CD14-positive monocyte (primary cell): ENCODE results near the gene FGA. TPM values are rescaled to one million over a fixed set of nuclear protein-coding genes. Genes with fewer than 3 reads are reported as not detected.
"Not testable (repeated sequence)": the region's sequence is repeated elsewhere in the genome, so short reads cannot be mapped to it uniquely, and the experiment has no call there.

Source experiments
- DNase-seq, 3 donors: peaks; one replicate each; pipeline ENCODE4 v3.0.0-alpha.2; 2011 to 2022
- H2AFZ ChIP-seq: 2 replicates; pipeline ENCODE4 v1.6.0; 2012; ENCODE audit warnings: mild to moderate bottlenecking, low read depth, low read length, inconsistent platforms; ENCODE audit not compliant: insufficient read depth, poor library complexity, severe bottlenecking
- H3K27ac ChIP-seq, 2 donors: 1 replicate in 1 of 2; 2 replicates in 1 of 2; pipeline ENCODE4 v1.5.1; 2012 to 2013; ENCODE audit warnings: low read length in 2 of 2, control low read depth in 1 of 2, inconsistent platforms in 1 of 2, low read depth in 1 of 2, mild to moderate bottlenecking in 1 of 2
- H3K27me3 ChIP-seq, 2 donors: one replicate each; pipeline versions ENCODE4 v1.6.0 to v1.6.1; 2011 to 2013; ENCODE audit warnings: low read length in 2 of 2; ENCODE audit not compliant: control insufficient read depth in 2 of 2, insufficient read depth in 2 of 2
- H3K36me3 ChIP-seq, 2 donors: replicated peaks in 1 of 2; 1 replicate in 1 of 2; 2 replicates in 1 of 2; pipeline versions ENCODE4 v1.5.1 to v1.6.1; 2012 to 2013; ENCODE audit warnings: low read length in 2 of 2, control low read depth in 1 of 2, inconsistent platforms in 1 of 2, mild to moderate bottlenecking in 1 of 2; ENCODE audit not compliant: insufficient read depth in 2 of 2, control insufficient read depth in 1 of 2
- H3K4me1 ChIP-seq, 2 donors: 1 replicate in 1 of 2; 2 replicates in 1 of 2; pipeline versions ENCODE4 v1.5.1 to v1.6.1; 2012 to 2013; ENCODE audit warnings: low read length in 2 of 2, control low read depth in 1 of 2, inconsistent platforms in 1 of 2, mild to moderate bottlenecking in 1 of 2, moderate library complexity in 1 of 2; ENCODE audit not compliant: insufficient read depth in 2 of 2, control insufficient read depth in 1 of 2
- H3K4me2 ChIP-seq: replicated peaks from 2 replicates; pipeline ENCODE3; 2012; ENCODE audit warnings: low read length, moderate library complexity, mild to moderate bottlenecking; ENCODE audit not compliant: poor library complexity, severe bottlenecking; ENCODE audit errors: extremely low read depth
- H3K4me3 ChIP-seq, 3 experiments: fragments of 200-600 bp in 1 of 3; sonication (generic) in 1 of 3; replicated peaks in 1 of 3; 1 replicate in 2 of 3; 2 replicates in 1 of 3; pipeline ENCODE4 v1.5.1; 2011 to 2013; ENCODE audit warnings: low read length in 3 of 3, mild to moderate bottlenecking in 3 of 3, control low read depth in 2 of 3, low read depth in 2 of 3, inconsistent platforms in 1 of 3, moderate library complexity in 1 of 3
- H3K79me2 ChIP-seq: 2 replicates; pipeline ENCODE4 v1.6.0; 2012; ENCODE audit warnings: mild to moderate bottlenecking, control low read depth, inconsistent platforms, low read length, moderate library complexity; ENCODE audit not compliant: insufficient read depth
- H3K9ac ChIP-seq: 2 replicates; pipeline ENCODE4 v1.6.0; 2017; ENCODE audit warnings: low read length, mild to moderate bottlenecking; ENCODE audit not compliant: insufficient read depth, poor library complexity, severe bottlenecking
- H3K9me3 ChIP-seq, 2 donors: replicated peaks in 1 of 2; 1 replicate in 1 of 2; 2 replicates in 1 of 2; pipeline versions ENCODE4 v1.5.1 to v1.6.1; 2012 to 2013; ENCODE audit warnings: low read length in 2 of 2, control low read depth in 1 of 2; ENCODE audit not compliant: control insufficient read depth in 1 of 2, insufficient read depth in 1 of 2
- H4K20me1 ChIP-seq: 2 replicates; pipeline ENCODE4 v1.6.0; 2012; ENCODE audit warnings: mild to moderate bottlenecking, low read length, control low read depth, moderate library complexity; ENCODE audit not compliant: insufficient read depth
- H3K27ac Mint-ChIP-seq, 7 donors: one replicate each; pipeline ENCODE4 v1.8.0; 2020; ENCODE audit warnings: mild to moderate bottlenecking in 7 of 7, mixed read lengths in 7 of 7, moderate library complexity in 6 of 7, inconsistent platforms in 2 of 7
- H3K27me3 Mint-ChIP-seq, 3 donors: one replicate each; pipeline ENCODE4 v1.8.0; 2021 to 2022; ENCODE audit warnings: low read depth in 3 of 3, mild to moderate bottlenecking in 3 of 3, mixed read lengths in 3 of 3, moderate library complexity in 3 of 3, inconsistent platforms in 1 of 3
- H3K36me3 Mint-ChIP-seq, 2 donors: one replicate each; pipeline ENCODE4 v1.8.0; 2020; ENCODE audit warnings: mixed read lengths in 2 of 2, inconsistent platforms in 1 of 2, mild to moderate bottlenecking in 1 of 2
- H3K4me1 Mint-ChIP-seq: one replicate; pipeline ENCODE4 v1.8.0; 2020; ENCODE audit warnings: mild to moderate bottlenecking, mixed read lengths
- H3K4me3 Mint-ChIP-seq, 2 donors: one replicate each; pipeline ENCODE4 v1.8.0; 2020; ENCODE audit warnings: mild to moderate bottlenecking in 2 of 2, mixed read lengths in 2 of 2, moderate library complexity in 1 of 2
- H3K9me3 Mint-ChIP-seq, 7 donors: one replicate each; pipeline ENCODE4 v1.8.0; 2020 to 2022; ENCODE audit warnings: mixed read lengths in 7 of 7, mild to moderate bottlenecking in 6 of 7, moderate library complexity in 6 of 7, inconsistent platforms in 2 of 7
- WGBS: methylation state at CpG from one replicate; pipeline ENCODE4 v1.1.5; 2013; ENCODE audit warnings: missing lambda C conversion rate; ENCODE audit not compliant: insufficient coverage; 5-methylcytosine and 5-hydroxymethylcytosine counted together
- intact Hi-C, 2 donors: fragments of 100-400 bp; cut with micrococcal nuclease; formaldehyde crosslinking; loops; one replicate each; pipeline versions ENCODE4 v1.15.0 to v1.15.1; 2023
- polyA plus RNA-seq, 3 donors: library from polyadenylated mRNA; depleted of rRNA in 1 of 3; unstranded in 2 of 3; stranded (reverse) in 1 of 3; fragments of 300-500 nt in 2 of 3; fragments of >200 nt in 1 of 3; fragmentation: Illumina TruSeq in 2 of 3; gene quantifications; 1 replicate in 2 of 3; 2 replicates in 1 of 3; pipeline ENCODE4 v1.2.3, GENCODE V29; 2012 to 2021
- TF ChIP-seq, protein P1 (sequence below): fragments of 200-600 bp; IDR thresholded peaks from one replicate; pipeline ENCODE4 v1.8.0; 2022; ENCODE audit warnings: antibody characterized with exemption, mild to moderate bottlenecking

The FGA gene
- polyA plus RNA-seq, 3 donors, result not detected

DNA sequence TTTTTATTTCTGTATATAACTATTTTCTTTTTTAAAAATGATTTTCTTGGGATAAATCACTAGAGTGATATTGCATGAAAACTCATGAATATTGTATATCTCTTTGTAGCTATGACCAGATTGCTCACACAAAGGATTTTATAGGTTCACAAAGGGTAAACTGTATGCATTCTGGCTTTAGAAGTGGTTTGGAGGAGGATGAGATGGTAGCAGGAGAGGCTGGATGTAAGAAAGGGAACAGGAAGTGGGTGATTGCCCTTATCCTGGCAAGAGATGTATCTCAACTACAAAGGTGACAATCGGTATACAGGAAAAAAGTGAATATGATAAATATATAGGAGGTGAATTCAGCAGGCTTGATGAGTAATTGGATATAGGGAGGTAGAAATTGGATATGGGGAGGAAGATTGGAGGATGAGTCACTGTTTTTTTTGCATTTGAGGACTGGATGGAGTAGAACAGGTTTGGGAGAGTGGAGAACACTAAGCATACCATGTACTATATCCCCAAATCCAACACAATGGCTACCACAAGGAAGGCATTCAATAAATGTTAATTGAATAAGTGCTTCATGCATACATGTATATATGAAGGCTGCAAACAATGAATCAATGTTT lies 12.0 kb upstream of the FGA start:
- Histone ChIP-seq H4K20me1 (no peaks in the 10 kb centered on the region), H3K27ac (no peak overlapping the region), H2AFZ (no peak overlapping the region), H3K4me1 (no peaks in the 10 kb centered on the region), H3K9me3 (no peaks in the 10 kb centered on the region), H3K9ac (no peak overlapping the region), H3K4me3 (no peak overlapping the region), H3K4me2 (no peak overlapping the region), H3K36me3 (no peaks in the 10 kb centered on the region), H3K27me3 (no peaks in the 10 kb centered on the region), H3K79me2 (no peaks in the 10 kb centered on the region)
- Mint-ChIP-seq H3K27ac (no peak overlapping the region), H3K9me3 (peaks cover 0 to 2% (median 0%) of the 10 kb centered on the region in 7 donors), H3K27me3 (peaks cover 0 to 5% (median 4%) of the 10 kb centered on the region in 3 donors), H3K4me1 (no peaks in the 10 kb centered on the region), H3K36me3 (no peaks in the 10 kb centered on the region), H3K4me3 (no peak overlapping the region)
- 57% methylated on average over 1 of the region's 1 CpG for WGBS
- intact Hi-C loops, result no loop called here
- TF ChIP-seq, protein P1, sequence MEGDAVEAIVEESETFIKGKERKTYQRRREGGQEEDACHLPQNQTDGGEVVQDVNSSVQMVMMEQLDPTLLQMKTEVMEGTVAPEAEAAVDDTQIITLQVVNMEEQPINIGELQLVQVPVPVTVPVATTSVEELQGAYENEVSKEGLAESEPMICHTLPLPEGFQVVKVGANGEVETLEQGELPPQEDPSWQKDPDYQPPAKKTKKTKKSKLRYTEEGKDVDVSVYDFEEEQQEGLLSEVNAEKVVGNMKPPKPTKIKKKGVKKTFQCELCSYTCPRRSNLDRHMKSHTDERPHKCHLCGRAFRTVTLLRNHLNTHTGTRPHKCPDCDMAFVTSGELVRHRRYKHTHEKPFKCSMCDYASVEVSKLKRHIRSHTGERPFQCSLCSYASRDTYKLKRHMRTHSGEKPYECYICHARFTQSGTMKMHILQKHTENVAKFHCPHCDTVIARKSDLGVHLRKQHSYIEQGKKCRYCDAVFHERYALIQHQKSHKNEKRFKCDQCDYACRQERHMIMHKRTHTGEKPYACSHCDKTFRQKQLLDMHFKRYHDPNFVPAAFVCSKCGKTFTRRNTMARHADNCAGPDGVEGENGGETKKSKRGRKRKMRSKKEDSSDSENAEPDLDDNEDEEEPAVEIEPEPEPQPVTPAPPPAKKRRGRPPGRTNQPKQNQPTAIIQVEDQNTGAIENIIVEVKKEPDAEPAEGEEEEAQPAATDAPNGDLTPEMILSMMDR, result no peak
- DNase-seq, result no peak

DNA sequence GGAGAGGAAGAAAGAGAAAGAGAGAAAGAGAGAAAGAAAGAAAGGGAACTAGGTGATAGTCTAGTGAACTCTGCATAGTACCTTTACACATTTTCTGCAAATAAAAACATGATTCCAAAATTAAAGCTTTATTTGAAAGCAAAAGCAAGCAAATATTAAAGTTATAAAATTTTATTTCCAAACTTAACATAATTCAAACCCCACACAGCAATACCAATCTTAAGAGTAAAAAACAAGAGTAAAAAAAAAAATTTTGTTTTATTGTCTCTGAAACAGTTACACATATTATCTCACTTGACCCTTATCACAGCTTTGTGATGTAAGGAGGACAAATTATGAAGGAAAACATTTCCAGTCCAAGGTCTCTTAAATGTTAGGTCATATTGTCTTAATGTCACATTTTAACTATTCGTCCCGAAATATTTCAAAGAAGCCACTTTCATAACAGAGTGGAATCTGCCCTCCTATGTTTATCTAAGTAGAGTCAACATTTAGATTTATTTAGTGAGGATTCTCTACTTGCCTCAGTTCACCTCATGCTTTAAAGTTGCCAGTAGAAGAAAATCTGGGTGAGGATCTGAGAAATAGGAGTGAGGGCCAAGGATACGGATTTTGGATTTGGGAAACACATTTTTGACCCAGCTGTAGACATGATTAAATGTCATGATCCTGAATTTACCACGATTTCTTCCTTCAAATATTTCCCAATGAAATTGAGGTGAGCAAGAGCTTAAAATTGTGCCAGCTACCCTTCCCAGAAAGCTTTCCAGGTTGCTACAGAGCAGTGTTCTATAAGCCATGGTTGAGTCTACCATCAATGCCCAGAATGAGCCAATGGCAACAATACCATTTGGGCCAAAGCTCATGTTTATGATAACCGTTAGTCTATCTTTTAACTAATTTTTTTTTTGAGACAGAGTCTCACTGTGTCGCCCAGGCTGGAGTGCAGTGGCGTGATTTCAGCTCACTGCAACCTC lies 7.5 kb upstream of the FGA start:
- Mint-ChIP-seq H3K4me1 (peaks cover 6% of the 10 kb centered on the region), H3K4me3 (no peak overlapping the region), H3K9me3 (peaks cover 0 to 2% (median 0%) of the 10 kb centered on the region in 7 donors), H3K27ac (no peak overlapping the region), H3K27me3 (peaks cover 0 to 8% (median 2%) of the 10 kb centered on the region in 3 donors), H3K36me3 (no peaks in the 10 kb centered on the region)
- no peaks in the 10 kb centered on the region for H3K4me1 ChIP-seq
- H3K27ac ChIP-seq, result no peak overlapping the region
- H3K4me3 ChIP-seq, result no peak overlapping the region
- intact Hi-C loops, result no loop called here
- H4K20me1 ChIP-seq, result no peaks in the 10 kb centered on the region
- H3K9ac ChIP-seq, result no peak overlapping the region
- H3K79me2 ChIP-seq, result no peaks in the 10 kb centered on the region
- no peaks in the 10 kb centered on the region for H3K9me3 ChIP-seq
- 94% methylated on average over 4 of the region's 7 CpGs for WGBS
- no peaks in the 10 kb centered on the region for H3K27me3 ChIP-seq
- TF ChIP-seq, protein P1, result no peak
- no peak overlapping the region for H2AFZ ChIP-seq
- H3K36me3 ChIP-seq, result no peaks in the 10 kb centered on the region
- no peak overlapping the region for H3K4me2 ChIP-seq
- DNase-seq, result no peak

DNA sequence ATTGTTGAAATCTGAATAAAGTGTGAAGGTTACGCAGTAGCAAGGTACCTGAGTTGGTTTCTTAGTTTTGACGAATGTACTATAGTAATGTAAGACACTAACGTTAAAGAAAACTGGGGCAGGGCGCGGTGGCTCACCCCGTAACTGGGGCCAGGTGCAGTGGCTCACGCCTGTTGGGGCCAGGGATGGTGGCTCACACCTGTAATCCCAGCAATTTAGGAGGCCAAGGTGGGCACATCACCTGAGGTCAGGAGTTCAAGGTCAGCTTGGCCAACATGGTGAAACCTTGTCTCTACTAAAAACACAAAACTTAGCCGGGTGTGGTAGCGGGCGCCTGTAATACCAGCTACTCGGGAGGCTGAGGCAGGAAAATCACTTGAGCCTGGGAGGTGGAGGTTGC lies 6.7 kb upstream of the FGA start:
- DNase-seq, H3K9me3 ChIP-seq, H3K4me3 ChIP-seq, H3K4me1 Mint-ChIP-seq, H3K9me3 Mint-ChIP-seq, H3K4me1 ChIP-seq, H3K4me2 ChIP-seq, H3K27me3 Mint-ChIP-seq, H3K27me3 ChIP-seq, H2AFZ ChIP-seq, H3K36me3 Mint-ChIP-seq, H4K20me1 ChIP-seq, H3K79me2 ChIP-seq, intact Hi-C loops, H3K36me3 ChIP-seq, H3K27ac ChIP-seq, H3K9ac ChIP-seq, H3K4me3 Mint-ChIP-seq, H3K27ac Mint-ChIP-seq: not testable (repeated sequence)
- WGBS, result 94% methylated on average over 7 of the region's 11 CpGs
